Right renal pelvis (tissue), 4 donors: Measurements from ENCODE around the gene SUPT5H. TPM values are rescaled to one million over a fixed set of nuclear protein-coding genes. Genes with fewer than 3 reads are reported as not detected.

Experiments used
- DNase-seq, 4 donors: peaks; one replicate each; pipeline ENCODE4 v3.0.0-alpha.2; 2013; ENCODE audit warnings: low read depth in 4 of 4, low spot score in 3 of 4, missing footprints in 1 of 4
- polyA plus RNA-seq, 4 donors: library from polyadenylated mRNA; unstranded; fragments of 120-200 nt; gene quantifications; one replicate each; pipeline ENCODE4 v1.2.1, GENCODE V29; 2013; ENCODE audit not compliant: insufficient read length in 4 of 4

The SUPT5H gene
- polyA plus RNA-seq, 4 donors = 124 to 139 (median 138) TPM

DNA sequence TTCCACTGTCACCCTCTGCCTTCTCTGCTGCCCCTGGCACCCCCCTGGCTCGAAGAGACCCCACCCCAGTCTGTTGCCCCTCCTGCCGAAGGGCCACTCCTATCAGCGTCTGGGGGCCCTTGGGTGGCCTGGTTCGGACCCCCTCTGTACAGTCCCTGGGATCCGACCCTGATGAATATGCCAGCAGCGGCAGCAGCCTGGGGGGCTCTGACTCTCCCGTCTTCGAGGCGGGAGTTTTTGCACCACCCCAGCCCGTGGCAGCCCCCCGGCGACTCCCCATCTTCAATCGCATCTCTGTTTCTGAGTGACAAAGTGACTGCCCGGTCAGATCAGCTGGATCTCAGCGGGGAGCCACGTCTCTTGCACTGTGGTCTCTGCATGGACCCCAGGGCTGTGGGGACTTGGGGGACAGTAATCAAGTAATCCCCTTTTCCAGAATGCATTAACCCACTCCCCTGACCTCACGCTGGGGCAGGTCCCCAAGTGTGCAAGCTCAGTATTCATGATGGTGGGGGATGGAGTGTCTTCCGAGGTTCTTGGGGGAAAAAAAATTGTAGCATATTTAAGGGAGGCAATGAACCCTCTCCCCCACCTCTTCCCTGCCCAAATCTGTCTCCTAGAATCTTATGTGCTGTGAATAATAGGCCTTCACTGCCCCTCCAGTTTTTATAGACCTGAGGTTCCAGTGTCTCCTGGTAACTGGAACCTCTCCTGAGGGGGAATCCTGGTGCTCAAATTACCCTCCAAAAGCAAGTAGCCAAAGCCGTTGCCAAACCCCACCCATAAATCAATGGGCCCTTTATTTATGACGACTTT is 36.8 kb upstream of the SUPT5H start:
- DNase-seq = no peak

DNA sequence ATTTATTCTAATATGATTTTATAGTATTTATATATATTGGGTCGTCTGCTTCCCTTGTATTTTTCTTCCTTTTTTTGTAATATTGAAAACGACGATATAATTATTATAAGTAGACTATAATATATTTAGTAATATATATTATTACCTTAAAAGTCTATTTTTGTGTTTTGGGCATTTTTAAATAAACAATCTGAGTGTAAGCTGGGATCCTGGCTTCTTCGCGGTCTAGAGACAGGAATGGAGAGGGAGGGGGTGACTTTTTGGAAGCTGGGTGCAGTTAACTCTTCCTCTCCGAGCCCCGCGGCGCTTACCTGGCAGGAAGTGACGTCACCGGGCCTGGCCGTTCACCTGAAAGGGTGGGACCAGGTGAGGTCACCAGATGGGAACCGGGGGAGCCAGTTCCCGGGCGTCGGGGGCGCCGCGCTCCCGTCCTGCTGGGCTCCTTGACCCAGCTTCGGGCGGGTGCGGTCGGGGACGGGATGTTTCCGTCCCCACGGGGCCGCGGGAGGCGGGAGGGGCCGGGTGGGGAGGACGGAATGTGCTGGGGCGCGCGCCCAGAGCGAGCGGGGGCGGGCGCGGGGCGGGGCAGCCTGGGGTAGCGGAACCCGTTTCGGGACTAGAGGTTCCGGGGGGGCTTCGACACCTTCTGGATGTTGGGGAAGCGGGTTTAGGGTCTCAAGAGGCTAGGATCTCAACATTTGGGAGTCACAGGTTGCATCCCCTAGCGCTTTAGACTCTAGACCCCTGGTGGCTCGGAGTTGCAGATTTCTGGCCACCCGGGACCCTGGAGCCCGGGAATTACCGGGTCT is 36.0 kb upstream of the SUPT5H start:
- peak in 1 of 4 donors; percentile 52 for DNase-seq

DNA sequence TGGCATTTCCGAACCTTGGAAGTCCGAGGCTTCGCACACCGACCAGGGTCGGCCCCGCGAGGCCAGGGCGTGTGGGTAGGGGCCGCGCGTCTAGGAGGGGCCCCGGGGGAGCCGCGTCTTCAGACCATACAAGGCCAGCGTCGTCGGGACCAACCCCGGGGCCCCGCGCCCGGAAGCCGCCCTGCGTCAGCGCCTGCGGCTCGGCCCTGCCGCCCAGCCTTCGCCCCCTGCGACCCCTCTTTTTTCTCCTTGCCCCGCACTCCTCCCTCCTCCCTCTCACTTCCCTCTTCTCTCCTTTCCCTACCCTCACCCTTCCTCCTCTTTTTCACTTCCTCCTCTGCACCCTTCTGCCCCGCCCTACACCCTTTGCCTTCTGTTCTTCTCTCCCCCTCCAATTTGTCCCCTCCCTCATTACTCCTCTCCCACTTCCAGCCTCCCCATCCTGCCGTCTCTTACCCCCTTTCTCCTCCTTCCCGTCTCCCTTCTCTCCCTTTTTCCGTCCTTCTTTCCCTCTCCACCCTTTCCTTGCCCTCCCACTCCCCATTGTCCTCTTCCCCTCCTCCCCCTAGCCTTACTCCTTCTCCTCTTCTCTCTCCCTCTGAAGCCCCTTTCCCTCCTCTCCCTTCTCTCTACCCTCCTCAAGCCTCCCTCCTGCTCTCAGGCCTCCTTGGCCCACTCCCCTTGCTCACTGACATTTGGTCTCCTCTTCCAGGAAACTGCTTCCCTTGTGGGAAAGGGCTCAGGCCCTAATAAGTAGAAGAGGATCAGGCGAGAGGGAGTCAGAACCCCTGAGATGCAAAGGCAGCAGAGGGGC is 35.2 kb upstream of the SUPT5H start:
- no peak for DNase-seq

DNA sequence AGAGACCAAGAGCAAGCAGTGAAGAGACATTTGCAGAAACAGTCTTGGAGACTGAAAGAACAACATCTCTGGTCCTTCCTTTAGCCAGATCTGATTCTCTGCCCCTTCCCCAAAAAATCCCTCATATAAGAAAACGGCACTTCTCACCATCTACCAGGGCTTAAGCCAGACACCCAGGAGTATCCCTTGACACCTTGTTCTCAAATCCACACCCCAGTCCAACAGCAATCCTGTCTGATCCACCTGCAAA is 34.6 kb upstream of the SUPT5H start:
- DNase-seq = no peak

DNA sequence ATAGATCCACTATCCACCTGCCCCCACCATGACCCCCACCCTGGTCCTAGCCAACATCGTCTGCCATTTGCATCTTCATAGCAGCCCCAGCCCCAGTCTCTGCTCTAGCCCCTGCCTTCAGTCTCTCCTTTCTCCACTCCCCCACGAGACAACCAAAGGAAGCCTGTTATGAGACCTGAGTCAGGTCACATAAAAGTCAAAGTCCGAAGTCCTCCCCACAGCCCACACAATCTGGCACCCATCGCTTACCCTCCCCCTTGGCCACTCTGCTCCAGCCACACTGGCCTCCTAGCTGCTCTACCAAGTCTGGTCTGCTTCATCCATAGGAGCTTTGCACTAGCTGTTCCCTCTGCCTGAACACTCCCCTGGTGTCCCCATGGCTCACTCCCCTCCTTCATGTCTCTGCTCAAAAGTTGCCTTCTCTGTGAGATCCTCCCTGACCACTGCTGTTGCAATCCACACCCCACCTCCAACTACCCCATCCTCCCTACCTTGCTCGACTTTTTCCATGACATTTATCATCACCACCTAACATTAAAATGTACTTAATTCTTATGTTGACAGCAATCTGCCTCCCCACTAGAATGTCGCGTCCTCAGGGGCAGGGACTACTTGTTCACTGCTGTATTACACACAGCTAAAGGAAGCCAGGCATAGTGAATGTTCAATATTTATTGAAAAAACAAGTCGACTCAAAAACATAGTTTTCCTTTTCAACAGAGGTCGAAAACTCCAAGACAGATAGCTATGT is 34.1 kb upstream of the SUPT5H start:
- DNase-seq = no peak

DNA sequence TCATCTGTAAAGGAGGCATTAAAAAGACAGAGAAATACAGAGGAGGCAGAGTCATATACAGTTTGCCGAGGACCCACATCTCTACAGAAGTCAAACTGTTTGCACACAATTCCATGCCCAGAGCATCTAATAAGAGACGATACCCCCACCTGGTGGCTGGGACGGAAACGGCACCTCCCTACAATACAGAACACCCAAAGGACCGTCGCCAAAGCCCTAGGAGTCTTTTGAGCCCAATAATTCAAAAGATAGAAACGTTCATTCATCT is 33.6 kb upstream of the SUPT5H start:
- DNase-seq = peak in 3 of 4 donors; percentile 73 to 82 (median 81)

DNA sequence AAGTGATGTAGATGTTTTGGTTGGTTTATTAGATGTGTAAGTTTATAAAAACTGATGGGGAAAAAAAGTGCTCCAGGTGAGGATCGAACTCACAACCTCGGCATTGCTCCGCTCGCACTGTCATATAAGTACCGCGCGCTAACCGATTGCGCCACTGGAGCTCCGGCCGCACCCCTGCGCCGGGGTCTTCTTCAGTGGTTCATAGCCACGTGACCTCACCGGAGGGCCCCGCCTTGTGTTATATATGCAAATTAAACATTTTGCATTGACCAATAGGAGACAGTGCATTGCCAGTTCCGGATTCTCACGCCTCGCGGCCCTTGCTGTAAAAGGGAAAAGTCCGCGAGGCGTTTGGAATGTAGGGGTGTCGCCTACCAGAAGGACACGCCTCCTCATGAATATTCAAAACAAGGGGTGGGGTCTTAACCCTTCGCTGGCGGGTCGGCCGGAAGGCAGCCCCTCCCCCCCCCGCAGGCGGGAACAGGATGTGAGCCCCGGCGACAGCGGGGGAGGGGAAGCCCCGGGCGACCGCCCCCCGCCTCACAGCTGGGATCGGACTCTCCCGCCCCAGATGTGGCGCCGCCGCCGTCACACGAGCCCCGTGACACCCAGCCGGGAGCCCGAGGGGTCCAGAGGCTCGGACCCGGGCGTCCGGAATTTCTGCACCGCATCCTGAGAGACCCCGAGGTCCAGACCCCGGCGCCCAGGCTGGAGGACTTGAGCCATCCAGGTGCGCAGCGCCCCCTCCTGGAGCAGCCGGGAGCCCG is 33.1 kb upstream of the SUPT5H start, which contains the start of gene PLEKHG2:
Gene PLEKHG2, plus strand, starts transcription at position 570 of the 767 bp plus-strand sequence. CDS start 1,418 bp downstream, outside the sequence.
- peak in 3 of 4 donors; percentile 97 to 99 (median 99) for DNase-seq

DNA sequence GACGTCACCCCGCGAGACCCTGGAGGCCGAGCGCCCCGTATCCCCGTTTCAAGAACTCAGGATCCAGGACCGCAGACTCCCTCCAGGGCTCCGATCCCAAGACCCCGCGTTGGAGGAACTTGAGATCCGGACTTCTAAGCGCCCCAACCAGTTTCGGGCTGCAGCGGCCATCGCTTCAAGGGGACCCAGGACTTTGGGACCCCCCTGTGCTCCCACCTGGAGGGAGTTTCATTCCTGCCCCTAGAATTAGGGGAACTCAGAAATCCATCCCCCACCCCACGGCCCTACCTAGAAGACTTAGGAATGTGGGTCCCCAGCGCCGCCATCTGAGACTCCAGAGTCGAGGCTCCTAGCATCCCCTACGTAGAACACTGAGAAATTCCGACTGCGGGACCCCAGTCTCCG is 32.5 kb upstream of the SUPT5H start:
- peak in 1 of 4 donors; percentile 57 for DNase-seq

DNA sequence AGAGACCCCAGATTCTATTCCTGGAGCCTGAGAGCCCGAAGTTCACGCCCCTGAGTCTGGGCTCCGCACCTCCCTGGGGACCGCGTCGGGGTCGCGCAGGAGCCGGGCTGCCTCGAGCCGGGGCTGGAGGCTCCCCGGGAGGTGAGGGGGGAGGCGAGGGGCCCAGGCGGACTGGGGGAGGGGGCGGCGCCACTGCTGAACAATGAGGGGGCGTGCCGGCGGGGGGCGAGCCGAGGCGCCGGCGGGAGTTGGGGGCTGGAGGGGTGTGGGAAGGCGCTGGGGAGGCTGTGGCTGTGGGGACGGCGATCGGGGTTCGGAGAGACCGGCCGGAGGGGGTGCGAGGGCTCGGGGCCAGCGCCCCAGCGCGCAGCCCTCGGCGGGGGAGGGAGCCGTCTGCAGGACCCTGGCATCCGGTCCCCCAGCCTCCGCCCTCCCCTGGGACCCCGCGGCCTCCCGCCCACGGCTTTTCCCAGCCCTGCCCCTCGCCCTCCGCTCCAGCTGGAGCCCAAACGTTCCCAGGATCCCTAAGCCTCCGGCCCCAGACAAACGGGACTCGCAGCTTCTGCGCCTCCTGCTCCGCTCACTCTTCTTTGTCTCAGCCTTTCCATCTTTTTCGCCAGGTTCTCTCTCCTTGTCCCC is 32.0 kb upstream of the SUPT5H start:
- peak in 1 of 4 donors; percentile 59 for DNase-seq

DNA sequence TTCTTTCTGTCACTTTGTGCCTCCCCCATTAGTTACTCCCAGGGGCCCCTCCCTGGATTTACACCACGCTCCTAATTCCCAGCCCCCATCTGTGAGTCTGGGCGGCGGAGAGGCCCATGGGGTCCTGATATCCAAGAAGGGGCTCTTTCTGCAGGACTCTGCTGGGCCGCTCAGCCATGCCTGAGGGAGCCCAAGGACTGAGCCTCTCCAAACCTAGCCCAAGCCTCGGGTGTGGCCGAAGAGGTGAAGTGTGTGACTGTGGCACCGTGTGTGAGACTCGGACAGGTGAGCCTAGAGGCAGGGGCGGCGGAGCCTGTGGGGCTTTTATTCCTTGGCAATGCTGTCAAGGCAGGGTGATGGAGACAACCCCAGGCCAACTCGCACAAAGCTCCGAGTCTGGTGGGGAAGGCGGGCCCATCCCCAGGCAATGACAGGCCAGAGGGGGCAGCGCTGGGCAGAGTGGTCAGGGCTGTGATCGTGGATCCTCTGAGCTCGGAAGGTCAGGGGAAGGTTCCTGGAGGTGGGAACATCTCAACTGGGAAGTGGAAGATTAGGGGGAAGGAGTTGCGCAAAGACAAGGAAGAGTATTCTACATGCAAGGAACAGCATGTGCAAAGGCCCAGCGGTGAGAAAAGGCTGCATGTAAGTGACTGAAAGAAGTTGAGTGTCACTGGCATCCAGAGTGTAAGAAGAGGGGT is 31.3 kb upstream of the SUPT5H start:
- no peak for DNase-seq

DNA sequence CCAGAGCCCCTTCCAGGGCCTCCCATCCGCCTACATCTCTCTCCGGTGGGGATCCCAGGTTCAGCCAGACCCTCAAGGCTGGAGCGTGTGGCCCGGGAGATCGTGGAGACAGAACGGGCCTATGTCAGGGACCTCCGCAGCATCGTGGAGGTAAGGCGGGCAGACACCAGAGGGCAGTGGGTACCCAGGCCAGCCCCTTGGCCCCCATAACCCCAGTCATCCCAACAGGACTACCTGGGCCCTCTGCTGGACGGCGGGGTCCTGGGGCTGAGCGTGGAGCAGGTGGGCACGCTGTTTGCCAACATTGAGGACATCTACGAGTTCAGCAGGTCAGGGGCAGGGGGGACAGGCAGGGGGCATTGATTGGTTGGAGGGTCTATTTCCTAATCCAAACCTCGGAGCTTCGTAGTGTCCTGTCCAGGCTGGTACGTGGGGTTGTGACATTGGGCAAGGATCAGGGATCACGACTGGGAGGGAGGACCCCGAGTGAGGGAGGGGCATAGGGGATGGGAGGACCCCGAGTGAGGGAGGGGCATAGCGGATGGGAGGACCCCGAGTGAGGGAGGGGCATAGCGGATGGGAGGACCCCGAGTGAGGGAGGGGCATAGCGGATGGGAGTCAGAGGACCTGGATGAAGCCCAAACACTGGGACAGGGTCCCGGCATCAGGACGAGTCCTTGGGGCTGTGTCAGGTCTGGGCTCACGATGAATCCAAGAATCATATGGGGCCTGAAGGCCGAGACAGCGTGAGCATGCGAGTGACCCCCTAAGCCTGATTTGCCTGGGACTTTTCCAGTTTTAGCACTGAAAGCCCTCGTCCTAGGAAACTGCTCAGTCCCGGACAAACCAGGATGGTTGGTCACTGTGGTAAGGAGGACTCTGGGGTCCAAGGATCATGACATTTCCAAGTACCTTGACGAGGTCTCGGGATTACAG is 30.0 kb upstream of the SUPT5H start:
- DNase-seq = no peak

DNA sequence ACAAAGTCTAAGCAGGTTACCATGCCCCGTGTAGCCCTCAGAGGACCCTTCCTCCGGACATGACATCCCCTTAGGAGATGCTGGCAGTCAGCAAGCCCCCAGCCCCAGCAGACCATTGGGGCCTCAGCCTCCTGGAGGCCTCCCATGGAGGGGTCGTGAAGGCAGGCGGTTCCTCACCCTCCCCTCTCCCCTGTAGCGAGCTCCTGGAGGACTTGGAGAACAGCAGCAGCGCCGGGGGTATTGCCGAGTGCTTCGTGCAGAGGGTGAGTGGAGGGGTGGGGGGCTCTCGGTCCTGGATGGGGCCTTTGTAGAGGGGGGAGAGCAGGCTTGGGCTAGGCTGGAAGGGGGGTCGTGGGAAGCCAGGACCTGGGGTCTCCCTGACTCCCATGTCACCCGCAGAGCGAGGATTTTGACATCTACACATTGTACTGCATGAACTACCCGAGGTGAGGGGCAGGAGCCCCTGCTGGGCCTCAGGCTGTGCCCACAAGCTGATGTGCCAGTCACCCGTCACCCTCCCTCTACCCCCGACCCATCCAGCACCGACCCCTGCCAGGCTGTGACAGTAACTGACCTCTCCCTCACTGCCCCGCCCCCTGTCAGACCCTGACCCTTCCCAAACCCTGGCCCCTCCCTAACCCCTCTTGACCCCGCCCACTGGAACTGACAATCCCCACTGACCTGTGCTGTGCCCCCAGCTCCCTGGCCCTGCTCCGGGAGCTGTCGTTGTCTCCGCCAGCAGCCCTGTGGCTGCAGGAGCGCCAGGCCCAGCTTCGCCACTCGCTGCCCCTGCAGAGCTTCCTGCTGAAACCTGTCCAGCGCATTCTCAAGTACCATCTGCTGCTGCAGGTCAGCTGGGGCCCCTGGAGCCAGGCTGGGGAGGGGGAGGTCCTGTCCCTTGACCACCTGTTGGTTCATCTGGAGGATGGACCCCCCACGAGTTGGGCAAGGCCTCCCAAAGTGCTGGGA is 28.9 kb upstream of the SUPT5H start:
- DNase-seq = no peak

DNA sequence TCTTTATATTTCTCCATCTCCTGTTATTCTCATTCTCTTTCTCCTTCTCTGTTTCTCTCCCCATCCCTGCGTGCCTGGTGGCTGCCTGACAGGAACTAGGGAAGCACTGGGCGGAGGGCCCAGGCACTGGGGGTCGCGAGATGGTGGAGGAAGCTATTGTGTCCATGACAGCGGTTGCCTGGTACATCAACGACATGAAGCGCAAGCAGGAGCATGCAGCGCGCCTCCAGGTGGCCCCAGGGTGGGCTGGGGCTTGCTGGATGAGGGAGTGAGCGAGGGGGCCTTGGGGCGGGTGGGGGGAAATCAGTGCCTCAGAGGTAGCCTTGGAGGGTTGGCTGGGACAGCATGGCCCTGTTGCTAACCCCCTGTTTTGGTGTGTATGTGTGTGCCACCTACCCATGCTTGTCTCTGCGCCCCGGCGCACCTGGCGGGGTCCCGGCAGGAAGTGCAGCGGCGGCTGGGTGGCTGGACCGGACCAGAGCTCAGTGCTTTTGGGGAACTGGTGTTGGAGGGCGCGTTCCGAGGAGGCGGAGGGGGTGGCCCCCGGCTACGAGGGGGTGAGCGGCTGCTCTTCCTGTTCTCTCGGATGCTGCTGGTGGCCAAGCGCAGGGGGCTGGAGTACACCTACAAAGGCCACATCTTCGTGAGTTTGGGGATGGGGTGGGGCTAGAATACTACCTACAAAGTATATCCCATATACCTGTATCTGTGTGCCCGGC is 27.8 kb upstream of the SUPT5H start:
- DNase-seq = no peak

DNA sequence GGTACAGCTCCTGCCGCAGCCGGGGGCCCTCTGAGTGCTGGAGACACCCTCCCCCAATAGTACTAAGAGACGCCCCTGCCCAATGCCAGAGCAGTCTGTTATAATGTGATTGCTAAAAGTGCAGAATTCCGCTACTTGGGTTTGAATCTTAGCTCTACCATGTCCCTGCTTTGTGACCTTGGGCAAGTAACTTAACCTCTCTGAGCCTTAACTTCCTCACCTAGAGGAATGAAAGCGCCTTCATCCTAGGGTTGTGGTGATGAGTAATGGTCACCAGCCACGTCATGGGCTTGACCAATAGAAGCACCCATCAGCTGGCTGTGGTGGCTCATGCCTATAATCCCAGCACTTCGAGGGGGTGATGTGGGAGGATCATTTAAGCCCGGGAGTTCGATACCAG is 26.4 kb upstream of the SUPT5H start:
- DNase-seq = no peak

DNA sequence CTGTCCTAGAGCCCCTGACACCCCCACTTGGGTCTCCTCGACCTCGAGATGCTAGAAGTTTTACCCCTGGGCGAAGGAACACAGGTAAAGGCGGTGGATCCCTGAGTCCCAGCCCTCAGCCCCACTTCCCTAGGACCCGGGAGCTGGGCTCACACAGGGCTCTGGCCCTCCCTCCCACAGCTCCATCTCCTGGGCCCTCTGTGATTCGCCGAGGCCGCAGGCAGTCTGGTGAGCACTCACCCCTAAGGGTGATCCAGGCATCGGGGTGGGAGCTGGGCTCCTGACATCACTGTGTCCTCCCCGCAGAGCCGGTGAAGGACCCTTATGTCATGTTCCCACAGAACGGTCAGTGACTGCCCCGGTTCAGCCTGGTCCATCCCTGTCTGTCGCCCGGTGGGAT is 24.6 kb upstream of the SUPT5H start:
- no peak for DNase-seq

DNA sequence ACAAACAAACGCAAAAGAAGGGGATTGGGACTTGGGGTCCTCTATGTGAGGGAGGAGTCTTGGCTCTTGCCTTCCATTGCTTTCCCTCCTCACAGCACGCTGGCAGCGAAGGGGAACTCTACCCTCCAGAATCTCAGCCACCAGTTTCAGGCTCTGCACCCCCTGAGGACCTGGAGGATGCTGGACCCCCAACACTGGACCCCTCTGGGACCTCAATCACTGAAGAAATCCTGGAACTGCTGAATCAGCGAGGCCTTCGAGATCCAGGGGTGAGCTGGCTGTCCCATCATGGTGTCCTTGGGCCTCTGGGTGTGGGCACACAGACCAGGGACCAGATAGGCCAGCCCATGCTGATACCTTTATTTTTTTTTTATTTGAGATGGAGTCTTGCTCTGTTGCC is 23.4 kb upstream of the SUPT5H start:
- no peak for DNase-seq
